Thyroid gland (tissue), 4 donors: Measurements from ENCODE around the gene NR1H2. TPM values are rescaled to one million over a fixed set of nuclear protein-coding genes. Genes with fewer than 3 reads are reported as not detected.
A peak's percentile ranks its signal among the peaks of the same experiment; 100 is the strongest.

Experiments
- DNase-seq, 2 donors: peaks; one replicate each; pipeline ENCODE4 v3.0.0-alpha.2; 2019
- H3K27ac ChIP-seq, 3 donors: fragments of 200-600 bp; sonication (generic); 1 replicate in 2 of 3; 2 replicates in 1 of 3; pipeline ENCODE4 v1.5.1; 2016 to 2019; ENCODE audit warnings: mild to moderate bottlenecking in 1 of 3, moderate library complexity in 1 of 3
- H3K27me3 ChIP-seq: fragments of 200-600 bp; sonication (generic); one replicate; pipeline ENCODE4 v1.5.1; 2019
- H3K36me3 ChIP-seq, 2 donors: fragments of 200-600 bp; sonication (generic); one replicate each; pipeline ENCODE4 v1.5.1; 2016 to 2019
- H3K4me1 ChIP-seq, 2 donors: fragments of 200-600 bp; sonication (generic); one replicate each; pipeline ENCODE4 v1.5.1; 2017 to 2019
- H3K4me3 ChIP-seq, 3 donors: fragments of 200-600 bp; sonication (generic); replicated peaks in 1 of 3; 1 replicate in 2 of 3; 2 replicates in 1 of 3; pipeline ENCODE4 v1.5.1; 2016; ENCODE audit warnings: mild to moderate bottlenecking in 1 of 3
- H3K9me3 ChIP-seq: fragments of 200-600 bp; sonication (generic); one replicate; pipeline ENCODE4 v1.5.1; 2017
- CTCF ChIP-seq, 6 experiments: fragments of 200-600 bp in 3 of 6; fragments of 450-650 bp in 3 of 6; sonication (generic) in 3 of 6; IDR thresholded peaks; one replicate each; pipeline ENCODE4 v1.5.1; 2016 to 2019; ENCODE audit warnings: antibody characterized with exemption in 6 of 6, mild to moderate bottlenecking in 2 of 6, inconsistent platforms in 1 of 6, moderate library complexity in 1 of 6
- POLR2A ChIP-seq, 2 donors: fragments of 450-650 bp; IDR thresholded peaks; one replicate each; pipeline ENCODE4 v1.6.1; 2017; ENCODE audit warnings: antibody characterized with exemption in 2 of 2, mild to moderate bottlenecking in 2 of 2, moderate library complexity in 1 of 2
- WGBS, 2 donors: methylation state at CpG; one replicate each; pipeline ENCODE4 v1.1.5; 2017; 5-methylcytosine and 5-hydroxymethylcytosine counted together
- intact Hi-C: fragments of 100-400 bp; cut with DNase I; formaldehyde crosslinking; loops from one replicate; pipeline ENCODE4 v1.15.1; 2023
- total RNA-seq, 4 donors: library from RNA; depleted of rRNA; stranded (reverse); fragments of >200 nt; gene quantifications; one replicate each; pipeline ENCODE4 v1.2.3, GENCODE V29; 2016

NR1H2 gene
- total RNA-seq, 4 donors from 2014 or later: 76.4 to 114 (median 100) TPM

- DNase-seq: peak; percentile 55 to 64
- Histone ChIP-seq H3K4me1 (peaks cover 0 to 29% of the 10 kb centered on the region in 2 donors), H3K9me3 (no peaks in the 10 kb centered on the region), H3K4me3 (no peak overlapping the region), H3K27ac (peak overlapping the region in 1 of 3 donors; percentile 39), H3K36me3 (no peaks in the 10 kb centered on the region), H3K27me3 (no peaks in the 10 kb centered on the region)
- intact Hi-C loops: loop anchor here (5.0 kb wide), 2 partner anchors 54 to 99 kb away; partner anchors contain the start of gene SPIB
- TF ChIP-seq CTCF (IDR thresholded peaks at IDR 0.05): no peak
- TF ChIP-seq POLR2A (IDR thresholded peaks at IDR 0.05): no peak
- WGBS, 2 donors: 45 to 47% methylated on average over 11 of the region's 11 CpGs
These were observed 13.4 kb upstream of the NR1H2 start for GRCh38 chr19:50362656-50363424.

- no peaks in the 10 kb centered on the region for H3K36me3 ChIP-seq
- H3K4me3 ChIP-seq: no peak within 1 kb of the TSS
- intact Hi-C loops: no loop called here
- no peak within 1 kb of the TSS for H3K27ac ChIP-seq
- no peaks in the 10 kb centered on the region for H3K27me3 ChIP-seq
- no peaks in the 10 kb centered on the region for H3K9me3 ChIP-seq
- WGBS, 2 donors: 88% methylated on average over 11 of the region's 11 CpGs
- peaks cover 0 to 31% of the 10 kb centered on the region in 2 donors for H3K4me1 ChIP-seq
- DNase-seq: no peak
- TF ChIP-seq CTCF (IDR thresholded peaks at IDR 0.05): no peak
- TF ChIP-seq POLR2A (IDR thresholded peaks at IDR 0.05): no peak
These were observed 10.6 kb upstream of the NR1H2 start, which contains the start of gene NAPSA for GRCh38 chr19:50365434-50366306. Gene NAPSA, minus strand, starts transcription at chr19:50365639. Its CDS starts 18 bp downstream, at chr19:50365621.

GRCh38 chr19:50368649-50369570, 7.3 kb upstream of the NR1H2 start:
- Histone ChIP-seq H3K4me1 (peaks cover 0 to 31% of the 10 kb centered on the region in 2 donors), H3K27me3 (no peaks in the 10 kb centered on the region), H3K9me3 (no peaks in the 10 kb centered on the region), H3K4me3 (peak overlapping the region; percentile 32 to 46 (median 40)), H3K36me3 (no peaks in the 10 kb centered on the region), H3K27ac (peak overlapping the region; percentile 48 to 79 (median 75))
- TF ChIP-seq CTCF (IDR thresholded peaks at IDR 0.05) (peak; percentile 66 to 92 (median 88)), POLR2A (IDR thresholded peaks at IDR 0.05) (peak in 1 of 2 donors; percentile 25)
- DNase-seq: peak; percentile 83 to 85
- 8 to 11% methylated on average over 27 to 34 of the region's 34 CpGs for WGBS, 2 donors
- intact Hi-C loops: no loop called here

- intact Hi-C loops: no loop called here
- TF ChIP-seq POLR2A (IDR thresholded peaks at IDR 0.05) (no peak), CTCF (IDR thresholded peaks at IDR 0.05) (no peak)
- 66 to 67% methylated on average over 10 of the region's 10 CpGs for WGBS, 2 donors
- Histone ChIP-seq H3K4me1 (peaks cover 2 to 40% of the 10 kb centered on the region in 2 donors), H3K36me3 (no peaks in the 10 kb centered on the region), H3K9me3 (no peaks in the 10 kb centered on the region), H3K27me3 (no peaks in the 10 kb centered on the region), H3K4me3 (no peak overlapping the region), H3K27ac (peak overlapping the region in 2 of 3 donors; percentile 70 to 75)
- no peak for DNase-seq
These were observed 4.3 kb upstream of the NR1H2 start for GRCh38 chr19:50371914-50372475.
